Stimulated activated CD4-positive, alpha-beta T cell treated with anti-CD3 and anti-CD28 coated beads, Interleukin-4, amount 100 ng/mL, for 1 hour (primary cell): Measurements from ENCODE around the gene TMC6.
A peak's percentile ranks its signal among the peaks of the same experiment; 100 is the strongest.
"Not testable (repeated sequence)": the region's sequence is repeated elsewhere in the genome, so short reads cannot be mapped to it uniquely, and the experiment has no call there.

ENCODE experiments used
- DNase-seq: peaks from one replicate; pipeline ENCODE4 v3.0.0-alpha.2; 2020

Gene TMC6

GRCh38 chr17:78154903-78155811 lies 26.6 kb upstream of the TMC6 start:
- DNase-seq, result no peak

GRCh38 chr17:78151514-78152008 lies 23.0 kb upstream of the TMC6 start:
- no peak for DNase-seq

DNA sequence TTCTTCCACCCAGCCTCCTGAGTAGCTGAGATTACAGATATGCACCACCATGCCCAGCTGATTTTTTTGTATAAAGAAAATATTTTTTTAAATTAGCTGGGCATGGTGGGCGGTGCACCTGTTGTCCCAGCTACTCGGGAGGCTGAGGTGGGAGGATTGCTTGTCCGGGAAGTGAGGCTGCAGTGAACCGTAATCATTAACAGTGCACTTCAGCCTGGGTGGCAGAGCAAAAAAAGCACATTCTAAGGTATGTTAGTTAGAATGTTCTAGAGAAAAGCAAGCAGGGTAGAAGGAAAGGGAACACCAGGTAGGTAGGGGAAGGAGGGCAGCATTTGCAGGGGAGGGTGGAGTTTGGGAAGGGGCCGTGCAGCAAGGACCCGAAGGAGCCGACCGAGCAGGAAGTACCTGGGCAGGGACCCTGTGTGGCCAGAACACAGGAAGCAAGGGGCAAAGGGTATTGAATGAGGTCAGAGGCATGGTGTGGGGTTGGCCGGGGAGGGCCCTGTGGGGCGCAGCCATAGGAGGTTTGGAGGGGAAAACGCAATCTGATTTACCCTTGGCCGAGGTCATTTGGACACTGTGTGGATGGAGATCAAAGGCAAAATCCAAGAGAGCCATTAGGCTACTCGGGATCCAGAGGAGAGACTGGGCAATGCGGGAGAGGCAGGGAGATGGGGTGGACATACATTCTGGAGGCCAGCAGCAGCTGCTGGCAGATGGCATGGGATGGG lies 19.9 kb upstream of the TMC6 start:
- no peak for DNase-seq

- no peak for DNase-seq
Observed at GRCh38 chr17:78147315-78147998, 18.9 kb upstream of the TMC6 start.

GRCh38 chr17:78146881-78147280 lies 18.3 kb upstream of the TMC6 start:
- DNase-seq, result no peak

DNA sequence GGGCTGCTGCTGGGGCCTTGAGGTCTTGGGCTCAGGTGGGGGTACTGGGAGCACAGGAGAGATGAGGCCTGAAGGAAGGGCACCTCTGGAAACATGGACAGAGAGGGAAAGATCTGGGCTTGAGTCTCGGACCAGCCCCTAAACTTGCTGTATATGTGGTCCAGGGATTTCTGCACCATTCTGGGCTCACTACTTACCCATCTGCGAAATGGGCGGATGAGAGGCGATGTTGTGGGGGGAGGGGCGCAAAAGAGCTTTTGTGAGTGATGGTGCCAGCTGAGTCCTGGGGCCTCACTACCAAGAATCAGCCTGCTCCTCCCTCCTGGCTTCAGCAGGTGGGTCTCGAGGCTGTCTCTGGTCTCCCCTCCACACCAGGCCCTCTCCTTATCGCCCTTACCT lies 17.9 kb upstream of the TMC6 start:
- no peak for DNase-seq

DNA sequence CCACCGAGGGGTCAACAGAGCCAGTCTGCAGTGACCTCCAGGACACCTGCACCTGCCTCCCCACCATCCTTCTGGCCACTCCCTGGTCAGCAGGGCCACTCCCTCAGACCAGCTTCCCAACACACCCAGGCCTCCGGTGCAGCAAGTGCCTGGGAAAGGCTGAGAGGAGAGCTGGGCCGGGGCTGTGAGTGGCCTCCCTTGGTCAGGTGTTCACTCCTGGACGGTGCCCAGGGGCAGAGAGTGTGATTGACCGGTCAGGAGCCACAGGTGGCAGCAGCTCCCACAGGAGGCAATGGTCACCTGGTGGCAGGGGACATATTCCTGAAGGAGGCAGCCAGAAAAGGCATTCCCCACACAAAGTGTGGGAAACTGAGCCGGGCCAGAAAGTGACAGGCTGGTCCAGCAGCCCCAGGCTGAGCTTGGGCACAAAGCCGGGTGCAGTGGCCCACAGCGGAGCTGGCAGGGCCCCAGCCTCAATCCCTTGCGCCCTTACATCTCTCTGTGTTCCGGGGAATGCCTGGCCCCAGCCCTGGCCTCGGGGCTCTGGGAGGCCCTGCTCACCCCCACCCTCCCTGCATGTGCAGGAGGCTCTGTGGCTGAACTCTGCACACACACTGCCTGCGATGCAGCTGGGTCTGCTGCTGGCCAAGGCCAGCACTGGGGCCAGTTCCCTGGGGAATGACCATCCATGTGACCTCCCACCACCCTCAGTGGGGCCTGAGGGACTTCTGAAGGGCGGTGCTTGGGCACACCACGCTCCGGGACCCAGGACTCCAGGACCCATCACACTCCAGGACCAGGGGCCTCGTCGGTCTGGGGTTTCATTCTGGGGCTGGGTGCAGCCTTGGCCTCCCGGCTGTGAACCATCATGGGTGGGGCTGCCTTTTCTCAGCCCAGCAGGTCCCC lies 16.4 kb upstream of the TMC6 start:
- DNase-seq, result no peak

- DNase-seq, result no peak
Observed at GRCh38 chr17:78144147-78144719, 15.7 kb upstream of the TMC6 start.

DNA sequence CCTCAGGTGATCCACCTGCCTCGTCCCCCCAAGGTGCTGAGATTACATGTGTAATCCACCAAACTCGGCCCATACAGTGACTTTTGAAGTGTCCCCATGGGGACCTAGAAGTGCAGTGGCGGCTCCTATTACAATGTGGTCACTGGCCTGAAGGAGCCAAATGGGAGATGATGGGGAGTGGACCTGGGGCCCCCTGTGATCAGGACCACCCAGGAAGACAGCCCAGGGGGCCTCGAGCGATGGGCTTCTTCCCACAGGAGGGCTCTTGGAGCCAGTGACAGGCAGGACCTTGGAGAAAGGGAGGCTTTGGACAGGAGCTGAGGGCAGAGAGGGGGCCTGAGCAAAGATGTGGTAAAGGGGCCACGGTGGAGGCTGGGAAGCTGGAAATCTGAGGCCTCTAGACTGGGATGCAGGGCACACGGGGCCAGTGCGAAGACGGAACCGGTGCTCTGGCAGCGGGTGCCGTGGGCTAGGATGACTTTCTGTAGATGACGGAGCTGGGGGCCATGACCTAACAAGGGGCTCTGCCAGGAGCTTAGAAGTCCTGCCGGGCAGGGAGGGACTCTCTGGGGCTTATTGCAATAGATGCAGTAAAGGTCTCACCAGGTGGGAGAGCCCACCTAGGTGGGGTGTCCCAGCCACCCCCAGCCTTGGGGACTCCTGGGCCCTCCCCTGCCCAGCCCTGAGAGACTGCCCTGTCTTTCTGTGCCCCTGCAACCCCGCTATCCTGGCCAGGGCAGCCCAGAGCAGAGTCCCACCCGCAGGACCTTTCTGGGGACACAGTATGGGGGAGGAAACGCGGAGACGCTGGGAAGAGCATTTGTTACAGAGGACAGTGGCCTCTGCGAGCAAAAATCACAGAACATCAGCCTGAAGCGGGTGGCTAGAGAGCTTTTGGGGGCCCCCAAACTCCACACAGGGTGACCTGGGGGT lies 14.9 kb upstream of the TMC6 start:
- DNase-seq, result no peak

DNA sequence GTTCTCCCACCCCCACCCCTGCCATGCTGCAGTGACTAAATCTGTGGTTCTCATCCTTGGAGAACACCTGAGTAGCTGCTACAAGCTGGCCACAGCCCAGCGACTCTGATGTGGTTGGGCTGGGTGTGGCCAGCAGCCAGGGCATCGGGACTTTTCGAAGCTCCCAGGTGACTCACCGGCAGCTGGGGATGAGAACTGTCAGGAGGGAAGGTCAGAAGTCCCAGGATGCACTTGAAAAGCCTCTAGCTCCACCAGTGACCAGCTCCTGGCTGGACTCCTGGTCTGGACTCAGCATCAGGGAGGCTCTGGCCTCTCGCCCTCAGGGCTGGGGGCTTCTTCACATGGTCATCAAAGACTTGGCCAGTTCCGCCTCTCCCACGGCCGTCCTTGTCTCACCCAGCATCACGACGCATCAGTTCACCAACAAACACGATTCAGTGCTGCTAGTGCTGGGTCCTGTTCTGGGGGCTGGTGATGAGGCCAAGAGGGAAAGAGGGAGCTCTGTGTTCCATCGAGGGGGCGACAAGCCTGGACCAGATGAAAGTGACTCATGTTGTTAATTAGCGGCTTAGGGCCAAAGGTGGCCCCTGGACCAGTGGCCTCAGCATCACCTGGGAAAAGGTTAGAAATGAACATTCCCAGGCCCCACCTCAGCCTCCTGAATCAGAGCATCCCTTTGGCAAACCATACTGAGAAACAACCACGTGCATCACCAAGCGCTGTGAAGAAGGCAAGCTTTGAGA lies 13.7 kb upstream of the TMC6 start:
- no peak for DNase-seq

DNA sequence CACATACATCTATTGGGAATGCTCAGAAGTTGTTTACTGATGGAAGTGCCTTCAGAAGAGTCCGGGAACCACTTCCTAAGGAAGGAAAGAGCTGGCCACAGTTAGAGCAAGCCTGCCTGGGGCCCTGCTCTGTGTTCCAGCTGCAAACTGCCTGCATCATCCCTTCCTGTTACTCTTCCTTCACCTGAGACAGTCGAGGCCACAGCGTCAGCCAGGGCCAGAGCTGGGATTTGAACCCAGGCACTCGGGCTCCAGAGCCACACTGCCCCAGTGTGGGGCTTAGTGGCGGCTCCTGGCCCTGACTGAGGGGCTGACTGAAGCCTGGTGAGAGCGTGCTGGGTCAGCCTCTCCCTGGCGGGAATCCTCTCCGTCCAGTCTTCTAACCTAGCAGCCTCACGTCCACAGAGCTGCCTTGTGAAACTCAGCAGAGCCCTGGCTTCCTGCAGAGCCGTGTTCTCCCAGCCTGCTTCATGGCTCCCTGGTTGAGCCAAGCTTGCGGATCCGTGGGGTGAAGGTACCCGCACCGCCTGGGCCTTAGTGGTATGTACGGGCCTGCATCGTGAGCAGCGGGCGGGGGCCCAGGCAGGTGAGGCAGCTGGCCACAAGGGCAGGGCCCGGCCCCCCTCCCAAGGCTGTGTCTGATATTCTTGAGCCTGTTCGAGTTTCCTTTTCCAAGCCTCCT lies 13.0 kb upstream of the TMC6 start:
- no peak for DNase-seq

- peak; percentile 89 for DNase-seq
Observed at GRCh38 chr17:78140169-78141051, 11.9 kb upstream of the TMC6 start.

DNA sequence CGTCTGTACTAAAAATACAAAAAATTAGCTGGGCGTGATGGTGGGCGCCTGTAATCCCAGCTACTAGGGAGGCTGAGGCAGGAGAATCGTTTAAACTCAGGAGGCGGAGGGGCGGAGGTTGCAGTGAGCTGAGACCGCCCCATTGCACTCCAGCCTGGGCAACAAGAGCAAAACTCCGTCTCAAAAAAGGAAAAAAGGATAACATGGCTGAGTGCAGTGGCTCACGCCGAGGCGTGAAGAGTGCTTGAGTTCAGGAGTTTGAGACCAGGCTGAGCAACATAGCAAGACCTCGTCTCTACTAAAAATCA lies 11.3 kb upstream of the TMC6 start:
- not testable (repeated sequence) for DNase-seq

- DNase-seq, result no peak
Observed at GRCh38 chr17:78138204-78139060, 9.9 kb upstream of the TMC6 start.

DNA sequence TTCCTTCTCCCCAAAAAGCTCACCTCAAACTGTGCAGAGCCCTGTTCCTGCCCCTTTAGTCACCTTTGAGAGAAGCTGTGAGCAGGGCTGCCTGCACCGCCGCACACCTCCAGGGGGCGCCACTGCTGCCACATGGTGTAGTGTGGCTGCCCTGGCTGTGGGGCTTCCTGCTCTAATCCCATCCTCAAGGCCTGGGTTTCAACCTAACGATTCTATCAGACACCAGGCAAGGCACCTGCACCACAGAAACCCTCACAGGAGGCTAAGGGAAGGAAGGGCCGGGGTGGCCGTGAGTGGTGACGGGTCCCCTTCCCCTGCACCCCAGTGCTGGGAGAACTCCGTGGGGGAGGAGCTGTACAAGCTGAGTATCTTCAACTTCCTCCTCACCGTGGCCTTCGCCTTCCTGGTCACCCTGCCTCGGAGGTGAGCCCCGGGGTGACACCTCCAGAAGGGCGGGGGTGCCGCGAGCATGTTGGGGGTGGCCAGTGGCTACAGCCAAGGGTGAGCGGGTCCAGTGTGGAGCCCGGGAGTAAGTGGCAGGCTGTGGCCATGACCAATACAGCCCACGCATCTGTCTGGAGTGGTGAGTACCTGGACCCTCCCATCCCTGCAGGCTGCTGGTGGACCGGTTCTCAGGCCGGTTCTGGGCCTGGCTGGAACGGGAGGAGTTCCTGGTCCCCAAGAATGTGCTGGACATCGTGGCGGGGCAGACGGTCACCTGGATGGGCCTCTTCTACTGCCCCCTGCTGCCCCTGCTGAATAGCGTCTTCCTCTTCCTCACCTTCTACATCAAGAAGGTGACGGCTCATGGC lies 9.0 kb upstream of the TMC6 start:
- DNase-seq, result peak; percentile 54

DNA sequence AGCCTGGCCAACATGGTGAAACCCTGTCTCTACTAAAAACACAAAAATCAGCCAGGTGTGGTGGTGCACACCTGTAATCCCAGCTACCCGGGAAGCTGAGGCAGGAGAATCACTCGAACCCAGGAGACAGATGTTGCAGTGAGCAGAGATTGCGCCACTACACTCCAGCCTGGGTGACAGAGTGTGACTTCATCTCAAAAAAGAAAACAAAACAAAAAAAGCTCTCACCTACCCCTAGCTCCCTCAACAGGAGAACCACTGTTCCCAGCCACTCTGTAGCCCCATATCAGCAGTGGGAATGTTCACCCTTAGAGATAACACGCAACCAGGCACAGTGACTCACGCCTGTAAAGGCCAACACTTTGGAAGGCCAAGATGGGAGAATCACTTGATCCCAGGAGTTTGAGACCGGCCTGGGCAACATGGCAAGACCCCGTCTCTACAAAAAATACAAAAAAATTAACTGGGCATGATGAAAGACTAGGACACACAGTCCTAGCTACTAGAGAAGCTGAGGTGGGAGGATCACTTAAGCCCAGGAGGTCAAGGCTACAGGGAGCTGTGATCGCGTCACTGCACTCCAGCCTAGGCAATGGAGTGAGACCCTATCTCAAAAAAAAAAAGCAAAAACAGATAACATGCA lies 7.4 kb upstream of the TMC6 start:
- DNase-seq, result no peak
